ENCODE measurements around the gene HBQ1.
A peak's percentile ranks its signal among the peaks of the same experiment; 100 is the strongest.
"Not testable (repeated sequence)": the region's sequence is repeated elsewhere in the genome, so short reads cannot be mapped to it uniquely, and the experiment has no call there.

HBQ1 gene

GRCh38 chr16:211631-212180, 31.4 kb downstream of the HBQ1 start:
- DNase-seq = not testable (repeated sequence)

DNA sequence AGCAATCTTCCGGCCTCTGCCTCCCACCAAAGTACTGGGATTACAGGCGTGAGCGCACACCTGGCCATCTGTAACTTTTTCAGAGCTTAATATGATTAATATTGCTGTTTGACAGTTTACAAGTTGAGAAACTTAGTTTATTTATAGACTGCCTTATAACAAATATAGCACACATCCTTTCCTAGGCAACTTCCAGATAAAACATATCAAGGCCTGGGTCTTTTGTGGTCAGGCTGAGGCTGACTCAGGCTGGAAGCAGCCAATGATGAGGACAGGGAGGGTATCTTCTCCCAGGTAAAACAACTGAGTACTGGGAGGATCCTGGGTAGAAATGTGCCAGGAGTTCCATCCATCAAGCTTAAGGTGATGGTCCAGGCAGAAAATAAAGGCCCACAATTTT, 32.7 kb downstream of the HBQ1 start:
- DNase-seq = no peak

DNA sequence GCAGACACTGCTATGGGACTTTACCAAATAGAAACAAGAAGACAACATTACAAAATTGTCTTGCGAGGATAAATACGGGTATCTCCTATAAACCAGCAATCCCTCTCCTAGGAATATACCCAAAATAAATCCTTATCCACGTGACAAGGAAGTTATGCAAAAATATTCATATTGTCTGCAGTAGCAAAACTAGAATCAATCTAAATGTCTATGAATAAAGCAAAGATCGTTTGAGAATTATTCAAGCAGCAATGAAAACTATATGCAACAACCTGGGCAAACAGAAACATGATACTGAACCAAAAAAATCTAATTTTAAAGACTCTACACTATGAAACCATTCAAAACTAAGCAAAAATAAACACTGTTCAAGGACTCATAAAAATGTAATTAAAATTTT, 39.8 kb downstream of the HBQ1 start:
- DNase-seq = no peak

GRCh38 chr16:228151-228851, 48.0 kb downstream of the HBQ1 start:
- DNase-seq = peak; percentile 13

- DNase-seq = peak; percentile 86
These were observed 48.8 kb downstream of the HBQ1 start, which contains the start of gene LUC7L for GRCh38 chr16:228852-229730. TSS of gene LUC7L (minus strand) at chr16:229449. CDS start at chr16:229339, 110 bp downstream.

DNA sequence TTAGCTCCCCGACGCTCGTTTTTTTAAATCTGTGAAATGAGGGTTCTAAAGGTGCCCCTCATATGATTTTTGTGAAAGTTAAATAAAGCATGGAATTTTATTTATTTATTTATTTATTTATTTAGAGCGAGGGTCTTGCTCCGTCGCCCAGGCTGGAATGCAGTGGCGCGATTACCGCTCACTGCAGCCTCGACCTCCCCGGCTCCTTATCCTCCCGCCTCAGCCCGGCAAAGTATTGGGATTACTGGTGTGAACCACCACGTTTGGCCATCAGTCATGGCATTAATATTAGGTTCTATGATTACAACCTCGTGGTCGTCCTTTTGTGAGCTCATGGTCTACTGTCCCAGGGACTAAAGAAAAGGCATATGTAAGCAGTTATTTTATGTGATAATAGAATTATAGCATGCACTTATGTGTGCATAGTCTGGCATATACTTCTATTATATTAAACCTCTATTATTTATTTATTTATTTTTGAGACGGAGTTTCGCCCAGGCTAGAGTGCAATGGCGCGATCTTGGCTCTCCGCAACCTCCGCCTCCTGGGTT, 49.5 kb downstream of the HBQ1 start:
- DNase-seq = no peak

GRCh38 chr16:230351-230750, 50.1 kb downstream of the HBQ1 start:
- DNase-seq = not testable (repeated sequence)

Data from EL (cell line).